T-cell (primary cell): Measurements from ENCODE around the gene LYST. TPM values are rescaled to one million over a fixed set of nuclear protein-coding genes. Genes with fewer than 3 reads are reported as not detected.

Experiments used
- ATAC-seq, 4 experiments: fragments of 200-7000 bp in 3 of 4; fragments of 150-1000 bp in 1 of 4; cut with Tn5 transposase; replicated peaks in 1 of 4; 1 replicate in 3 of 4; 2 replicates in 1 of 4; pipeline ENCODE4 v1.10.0; 2021; ENCODE audit warnings: moderate library complexity in 3 of 4, mild to moderate bottlenecking in 2 of 4, moderate number of reproducible peaks in 1 of 4
- CTCF ChIA-PET, 2 donors: fragments of 300-600 bp; sonication (Branson Sonifier 250); formaldehyde crosslinking; loops; one replicate each; lab custom pipeline; 2022; ENCODE audit warnings: antibody characterized with exemption in 2 of 2; lab: Charles Lee
- POLR2A ChIA-PET, 2 donors: fragments of 300-600 bp; sonication (Branson Sonifier 250); formaldehyde crosslinking; loops; one replicate each; lab custom pipeline; 2022; ENCODE audit warnings: antibody characterized with exemption in 2 of 2; lab: Charles Lee
- DNase-seq, 35 experiments: peaks; one replicate each; pipeline versions ENCODE4 v3.0.0 to v3.0.0-alpha.2; 2013 to 2023
- H3K27ac ChIP-seq: one replicate; pipeline ENCODE4 v1.5.1; 2013; ENCODE audit warnings: low read length
- H3K27me3 ChIP-seq, 2 experiments: replicated peaks in 1 of 2; 1 replicate in 1 of 2; 2 replicates in 1 of 2; pipeline versions ENCODE4 v1.6.1 to v1.7.0; 2013; ENCODE audit warnings: low read length in 1 of 2, mixed read lengths in 1 of 2; ENCODE audit not compliant: control insufficient read depth in 2 of 2, insufficient read depth in 2 of 2; ENCODE audit errors: extremely low read depth in 1 of 2
- H3K36me3 ChIP-seq, 2 donors: 1 replicate in 1 of 2; 2 replicates in 1 of 2; pipeline versions ENCODE4 v1.6.1 to v1.7.0; 2013; ENCODE audit warnings: low read length in 1 of 2; ENCODE audit not compliant: control insufficient read depth in 2 of 2, insufficient read depth in 1 of 2; ENCODE audit errors: extremely low read depth in 1 of 2
- H3K4me1 ChIP-seq, 2 experiments: 1 replicate in 1 of 2; 2 replicates in 1 of 2; pipeline versions ENCODE4 v1.6.1 to v1.7.0; 2013; ENCODE audit warnings: low read length in 2 of 2, mixed read lengths in 1 of 2; ENCODE audit not compliant: insufficient read depth in 2 of 2, control insufficient read depth in 1 of 2; ENCODE audit errors: extremely low read depth in 1 of 2
- H3K4me3 ChIP-seq, 2 donors: 1 replicate in 1 of 2; 2 replicates in 1 of 2; pipeline versions ENCODE4 v1.5.1 to v1.7.0; 2013; ENCODE audit warnings: mild to moderate bottlenecking in 2 of 2, low read length in 1 of 2, moderate library complexity in 1 of 2; ENCODE audit not compliant: control insufficient read depth in 1 of 2; ENCODE audit errors: extremely low read depth in 1 of 2
- H3K9me3 ChIP-seq: 2 replicates; pipeline ENCODE4 v1.7.0; 2013
- H3K27ac Mint-ChIP-seq, 2 donors: one replicate each; pipeline ENCODE4 v1.8.0; 2020 to 2021; ENCODE audit warnings: mild to moderate bottlenecking in 2 of 2, mixed read lengths in 2 of 2
- H3K27me3 Mint-ChIP-seq, 2 donors: one replicate each; pipeline ENCODE4 v1.8.0; 2021 to 2022; ENCODE audit warnings: mixed read lengths in 2 of 2
- H3K36me3 Mint-ChIP-seq: one replicate; pipeline ENCODE4 v1.8.0; 2021; ENCODE audit warnings: mixed read lengths
- H3K4me1 Mint-ChIP-seq, 3 donors: one replicate each; pipeline ENCODE4 v1.8.0; 2020 to 2022; ENCODE audit warnings: mixed read lengths in 3 of 3, mild to moderate bottlenecking in 1 of 3
- H3K4me3 Mint-ChIP-seq, 3 donors: one replicate each; pipeline ENCODE4 v1.8.0; 2020 to 2022; ENCODE audit warnings: mild to moderate bottlenecking in 3 of 3, mixed read lengths in 3 of 3, moderate library complexity in 3 of 3
- H3K9me3 Mint-ChIP-seq, 3 donors: one replicate each; pipeline ENCODE4 v1.8.0; 2020 to 2022; ENCODE audit warnings: mixed read lengths in 3 of 3
- WGBS: methylation state at CpG from one replicate; pipeline ENCODE4 v1.1.5; 2013; ENCODE audit warnings: missing lambda C conversion rate; ENCODE audit not compliant: insufficient coverage; 5-methylcytosine and 5-hydroxymethylcytosine counted together
- total RNA-seq, 35 experiments: library from RNA in 6 of 35; stranded (reverse) in 6 of 35; fragments of 120-200 nt in 1 of 35; gene quantifications; one replicate each; pipeline versions ENCODE4 v1.2.1 to v1.2.4 and lab custom pipeline; 2013 to 2026

The LYST gene
- total RNA-seq, 5 donors from 2014 or later (not counting 1 experiment from before 2014, with no cell fraction given), result 19.7 to 37.9 (median 29.1) TPM

DNA sequence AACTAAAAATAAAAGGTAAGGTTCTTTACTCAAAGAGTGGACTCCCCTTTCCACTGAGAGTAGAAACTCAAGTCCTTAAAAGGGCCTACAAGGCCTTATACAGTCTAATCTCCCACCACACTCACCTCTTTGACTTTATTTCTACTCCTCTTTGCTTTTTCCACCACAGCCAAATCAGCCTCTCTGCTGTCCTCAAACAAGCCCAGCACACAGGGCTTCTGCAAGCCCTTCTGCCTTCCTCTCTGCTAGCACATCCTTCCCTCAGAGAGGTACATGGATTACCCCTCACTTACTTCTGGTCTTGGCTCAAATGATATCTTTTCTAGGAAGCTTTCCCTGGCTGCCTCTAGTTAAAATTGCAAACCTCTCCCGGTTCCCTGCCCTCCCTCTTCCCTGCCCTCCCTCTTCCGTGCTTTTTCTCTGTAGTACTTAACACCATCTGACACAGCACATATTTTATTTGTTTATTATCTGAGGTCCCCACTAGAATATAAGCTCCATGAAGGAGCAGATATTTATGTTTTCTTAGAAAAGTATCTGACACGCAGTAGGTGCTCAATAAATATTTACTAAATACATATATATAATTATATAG, 1.7 kb downstream of the LYST start:
- Histone ChIP-seq H3K4me1 (peaks cover 6 to 46% of the 10 kb centered on the region in 2 experiments), H3K36me3 (no peaks in the 10 kb centered on the region), H3K27me3 (no peaks in the 10 kb centered on the region), H3K4me3 (peak overlapping the region in 1 of 2 donors; percentile 1), H3K9me3 (no peaks in the 10 kb centered on the region), H3K27ac (peak overlapping the region; percentile 98)
- ATAC-seq (no peak), DNase-seq (no peak)
- POLR2A ChIA-PET, result interaction anchor here (0.5 to 2.2 kb wide), 10 partner anchors 10 to 140 kb away, joined by 3 to 13 read pairs (median 6); no protein-coding TSS in a partner anchor
- H3K27ac Mint-ChIP-seq, result peak overlapping the region; percentile 29 to 44
- CTCF ChIA-PET, result interaction anchor here (0.6 to 2.6 kb wide), 12 partner anchors 11 to 1150 kb away, joined by 3 to 44 read pairs (median 4); no protein-coding TSS in a partner anchor
- no peaks in the 10 kb centered on the region for H3K9me3 Mint-ChIP-seq
- peaks cover 51 to 61% (median 61%) of the 10 kb centered on the region in 3 donors for H3K4me1 Mint-ChIP-seq
- H3K36me3 Mint-ChIP-seq, result peaks cover 2% of the 10 kb centered on the region
- H3K4me3 Mint-ChIP-seq, result peak overlapping the region; percentile 26 to 99 (median 63)
- no CpG with 5 or more reads among the region's 3 CpGs for WGBS
- no peaks in the 10 kb centered on the region for H3K27me3 Mint-ChIP-seq

DNA sequence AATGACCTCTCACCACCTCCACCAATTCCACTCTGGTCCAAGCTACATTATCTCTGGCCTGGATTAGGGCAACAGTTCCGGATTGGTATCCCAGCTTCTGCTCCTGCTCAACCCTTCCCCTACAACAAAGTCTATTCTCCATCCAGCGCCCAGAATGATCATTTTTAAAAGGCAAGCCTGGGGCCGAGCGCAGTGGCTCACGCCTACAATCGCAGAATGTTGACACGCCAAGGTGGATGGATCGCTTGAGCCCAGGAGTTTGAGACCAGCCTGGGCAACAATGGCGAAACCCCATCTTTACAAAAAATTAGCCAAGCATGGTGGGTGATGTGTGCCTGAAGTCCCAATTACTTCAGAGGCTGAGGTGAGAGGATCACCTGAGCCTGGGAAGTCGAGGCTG, 2.2 kb downstream of the LYST start:
- H3K4me3 Mint-ChIP-seq, result peak overlapping the region; percentile 26 to 99 (median 63)
- WGBS, result 83% methylated on average over 7 of the region's 10 CpGs
- no peak for ATAC-seq
- H3K27ac ChIP-seq, result peak overlapping the region; percentile 98
- ChIA-PET POLR2A (interaction anchor here (0.6 to 1.7 kb wide), 4 partner anchors 9 to 148 kb away, joined by 3 to 9 read pairs (median 4); no protein-coding TSS in a partner anchor), CTCF (interaction anchor here in 1 of 2 donors (2.2 kb wide), 1 partner anchor 108 kb away, joined by 32 read pairs; no protein-coding TSS in a partner anchor)
- H3K9me3 Mint-ChIP-seq, result no peaks in the 10 kb centered on the region
- no peaks in the 10 kb centered on the region for H3K27me3 Mint-ChIP-seq
- H3K4me1 ChIP-seq, result peaks cover 6 to 41% of the 10 kb centered on the region in 2 experiments
- DNase-seq, result no peak
- H3K4me1 Mint-ChIP-seq, result peaks cover 48 to 57% (median 55%) of the 10 kb centered on the region in 3 donors
- no peaks in the 10 kb centered on the region for H3K9me3 ChIP-seq
- peaks cover 2% of the 10 kb centered on the region for H3K36me3 Mint-ChIP-seq
- peak overlapping the region in 1 of 2 donors; percentile 29 for H3K27ac Mint-ChIP-seq
- no peaks in the 10 kb centered on the region for H3K36me3 ChIP-seq
- H3K4me3 ChIP-seq, result peak overlapping the region in 1 of 2 donors; percentile 1
- no peaks in the 10 kb centered on the region for H3K27me3 ChIP-seq

DNA sequence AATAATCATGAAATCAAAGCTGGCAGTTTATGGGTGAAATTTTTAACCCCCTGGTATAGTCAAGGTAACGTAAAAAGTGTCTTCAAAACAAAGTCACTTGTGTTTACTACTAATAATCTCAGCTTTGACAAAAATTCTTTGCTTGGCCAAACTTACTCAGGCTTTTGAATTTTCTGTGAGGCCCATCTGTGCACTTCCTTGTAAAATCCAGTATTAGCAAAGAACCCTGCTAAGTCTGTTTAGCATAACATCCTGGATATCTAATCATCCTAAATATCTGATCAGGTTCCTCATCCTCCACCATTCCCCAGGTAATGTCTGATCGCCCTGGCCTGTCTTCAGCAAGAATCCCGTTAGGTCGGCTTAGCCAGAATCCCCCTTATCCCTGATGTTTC, 3.0 kb downstream of the LYST start:
- Mint-ChIP-seq H3K27ac (peak overlapping the region; percentile 53 to 60), H3K9me3 (no peaks in the 10 kb centered on the region), H3K4me1 (peaks cover 48 to 55% (median 53%) of the 10 kb centered on the region in 3 donors), H3K36me3 (peaks cover 2% of the 10 kb centered on the region), H3K4me3 (peak overlapping the region; percentile 13 to 99 (median 63)), H3K27me3 (no peaks in the 10 kb centered on the region)
- DNase-seq, result no peak
- H3K36me3 ChIP-seq, result no peaks in the 10 kb centered on the region
- no peak overlapping the region for H3K4me3 ChIP-seq
- H3K4me1 ChIP-seq, result peaks cover 9 to 37% of the 10 kb centered on the region in 2 experiments
- no peaks in the 10 kb centered on the region for H3K9me3 ChIP-seq
- 82% methylated on average over 4 of the region's 4 CpGs for WGBS
- H3K27me3 ChIP-seq, result no peaks in the 10 kb centered on the region
- CTCF ChIA-PET, result interaction anchor here in 1 of 2 donors (0.7 kb wide), 1 partner anchor 1530 kb away, joined by 3 read pairs; no protein-coding TSS in a partner anchor
- POLR2A ChIA-PET, result interaction anchor here (0.6 to 1.1 kb wide), 2 partner anchors 21 to 148 kb away, joined by 3 read pairs; no protein-coding TSS in a partner anchor
- ATAC-seq, result no peak
- H3K27ac ChIP-seq, result peak overlapping the region; percentile 63

DNA sequence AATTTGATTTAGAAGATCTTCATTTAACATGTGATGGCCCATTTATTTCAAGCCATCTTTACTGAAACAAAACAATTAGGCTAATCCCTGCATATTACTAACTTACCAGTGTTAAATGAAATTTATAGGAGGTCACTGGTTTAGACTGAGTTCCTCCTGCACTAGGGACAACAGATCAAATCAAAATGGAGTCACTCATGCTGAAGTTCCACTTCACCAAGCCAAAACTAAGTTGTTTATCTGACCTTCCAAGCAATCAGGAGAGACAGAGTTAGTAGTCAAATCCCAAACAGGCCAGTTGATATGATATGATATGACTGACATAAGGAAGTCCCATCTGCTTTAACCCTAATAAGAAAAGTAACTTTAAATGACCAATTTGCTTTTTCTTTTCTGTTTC, 4.8 kb downstream of the LYST start:
- no peak for DNase-seq
- peaks cover 8 to 27% of the 10 kb centered on the region in 2 experiments for H3K4me1 ChIP-seq
- ChIA-PET CTCF (no interaction called here), POLR2A (interaction anchor here in 1 of 2 donors (0.6 kb wide), 1 partner anchor 110 kb away, joined by 3 read pairs; no protein-coding TSS in a partner anchor)
- H3K36me3 Mint-ChIP-seq, result peaks cover 6% of the 10 kb centered on the region
- no peaks in the 10 kb centered on the region for H3K36me3 ChIP-seq
- H3K9me3 ChIP-seq, result no peaks in the 10 kb centered on the region
- no peaks in the 10 kb centered on the region for H3K27me3 ChIP-seq
- H3K4me3 Mint-ChIP-seq, result no peak overlapping the region
- H3K27ac Mint-ChIP-seq, result no peak overlapping the region
- H3K27me3 Mint-ChIP-seq, result no peaks in the 10 kb centered on the region
- no peak overlapping the region for H3K4me3 ChIP-seq
- H3K4me1 Mint-ChIP-seq, result peaks cover 36 to 53% (median 46%) of the 10 kb centered on the region in 3 donors
- peak overlapping the region; percentile 63 for H3K27ac ChIP-seq
- no peaks in the 10 kb centered on the region for H3K9me3 Mint-ChIP-seq
- ATAC-seq, result no peak

DNA sequence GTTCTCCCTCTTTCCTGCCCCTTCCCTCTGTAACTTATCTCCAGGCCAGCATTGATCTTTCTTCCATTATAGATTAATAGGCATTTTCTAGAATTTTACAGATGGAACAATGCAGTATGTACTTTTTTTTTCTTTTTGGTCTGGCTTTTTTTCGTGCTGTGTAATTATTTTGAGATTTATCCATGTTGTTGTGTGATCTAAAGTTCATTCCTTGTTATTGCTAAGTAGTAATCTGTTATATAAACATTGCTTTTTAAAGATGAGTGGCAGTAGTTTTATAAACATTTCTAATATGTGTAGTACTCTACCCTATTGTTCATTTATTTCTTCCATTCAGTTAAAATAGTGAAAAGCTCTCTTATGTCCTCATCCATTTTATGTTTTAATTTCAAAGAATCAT, 5.9 kb downstream of the LYST start:
- no CpG with 5 or more reads among the region's 1 CpG for WGBS
- DNase-seq (no peak), ATAC-seq (no peak)
- CTCF ChIA-PET, result no interaction called here
- no peak overlapping the region for H3K27ac Mint-ChIP-seq
- H3K9me3 Mint-ChIP-seq, result no peaks in the 10 kb centered on the region
- Histone ChIP-seq H3K9me3 (no peaks in the 10 kb centered on the region), H3K4me1 (peaks cover 9 to 29% of the 10 kb centered on the region in 2 experiments), H3K27me3 (no peaks in the 10 kb centered on the region), H3K27ac (no peak overlapping the region), H3K36me3 (no peaks in the 10 kb centered on the region), H3K4me3 (no peak overlapping the region)
- no peaks in the 10 kb centered on the region for H3K27me3 Mint-ChIP-seq
- peaks cover 32 to 53% (median 47%) of the 10 kb centered on the region in 3 donors for H3K4me1 Mint-ChIP-seq
- H3K4me3 Mint-ChIP-seq, result no peak overlapping the region
- POLR2A ChIA-PET, result no interaction called here
- H3K36me3 Mint-ChIP-seq, result peaks cover 6% of the 10 kb centered on the region

- H3K9me3 ChIP-seq, result no peaks in the 10 kb centered on the region
- peak overlapping the region; percentile 31 for H3K27ac ChIP-seq
- peaks cover 5 to 24% of the 10 kb centered on the region in 2 experiments for H3K4me1 ChIP-seq
- POLR2A ChIA-PET, result interaction anchor here in 1 of 2 donors (0.6 kb wide), 1 partner anchor 645 kb away, joined by 5 read pairs; no protein-coding TSS in a partner anchor
- Mint-ChIP-seq H3K36me3 (peaks cover 8% of the 10 kb centered on the region), H3K27me3 (no peaks in the 10 kb centered on the region), H3K4me1 (peaks cover 26 to 49% (median 43%) of the 10 kb centered on the region in 3 donors), H3K4me3 (no peak overlapping the region), H3K9me3 (no peaks in the 10 kb centered on the region), H3K27ac (no peak overlapping the region)
- H3K4me3 ChIP-seq, result no peak overlapping the region
- no peak for ATAC-seq
- WGBS, result no CpG with 5 or more reads among the region's 1 CpG
- H3K27me3 ChIP-seq, result no peaks in the 10 kb centered on the region
- DNase-seq, result no peak
- CTCF ChIA-PET, result interaction anchor here (0.6 to 1.4 kb wide), 3 partner anchors 16 to 97 kb away, joined by 3 to 4 read pairs (median 3); no protein-coding TSS in a partner anchor
- H3K36me3 ChIP-seq, result no peaks in the 10 kb centered on the region
Measured at GRCh38 chr1:235859789-235860188, 6.9 kb downstream of the LYST start.
